T-helper 1 cell treated with Interleukin-12 subunit alpha and Interleukin-12 subunit beta and Interleukin-4 antibody, amounts not matched to agents 30 ng/mL and 1 ng/mL, for 36 hours (primary cell): Measurements from ENCODE around the gene ZDHHC3. TPM values are rescaled to one million over a fixed set of nuclear protein-coding genes. Genes with fewer than 3 reads are reported as not detected.
"Not testable (repeated sequence)": the region's sequence is repeated elsewhere in the genome, so short reads cannot be mapped to it uniquely, and the experiment has no call there.

Experiments used
- intact Hi-C: fragments of 100-400 bp; cut with micrococcal nuclease; formaldehyde crosslinking; loops from one replicate; pipeline ENCODE4 v1.15.1; 2024
- total RNA-seq: library from RNA; stranded (reverse); gene quantifications from 2 replicates; pipeline ENCODE4 v1.2.3, GENCODE V29; 2022

The ZDHHC3 gene
- total RNA-seq, 1 donor from 2014 or later = 49.9 TPM

GRCh38 chr3:44966795-44967278 lies 9.1 kb downstream of the ZDHHC3 start:
- intact Hi-C loops = no loop called here

- intact Hi-C loops = no loop called here
Observed at GRCh38 chr3:44965165-44965564, 10.8 kb downstream of the ZDHHC3 start.

- intact Hi-C loops = no loop called here
Observed at GRCh38 chr3:44963571-44964325, 12.2 kb downstream of the ZDHHC3 start.

- intact Hi-C loops = no loop called here
Observed at GRCh38 chr3:44962621-44963393, 13.2 kb downstream of the ZDHHC3 start.

- intact Hi-C loops = no loop called here
Observed at GRCh38 chr3:44961888-44962287, 14.1 kb downstream of the ZDHHC3 start.

GRCh38 chr3:44960387-44961026 lies 15.5 kb downstream of the ZDHHC3 start:
- intact Hi-C loops = no loop called here

- intact Hi-C loops = no loop called here
Observed at GRCh38 chr3:44958386-44958785, 17.6 kb downstream of the ZDHHC3 start.

GRCh38 chr3:44957986-44958385 lies 18.0 kb downstream of the ZDHHC3 start:
- intact Hi-C loops = no loop called here

- intact Hi-C loops = no loop called here
Observed at GRCh38 chr3:44955917-44956316, 20.1 kb downstream of the ZDHHC3 start.

- intact Hi-C loops = no loop called here
Observed at GRCh38 chr3:44954962-44955361, 21.0 kb downstream of the ZDHHC3 start.

GRCh38 chr3:44954304-44954703 lies 21.7 kb downstream of the ZDHHC3 start:
- intact Hi-C loops = no loop called here

GRCh38 chr3:44952689-44953088 lies 23.3 kb downstream of the ZDHHC3 start:
- intact Hi-C loops = no loop called here

GRCh38 chr3:44950275-44950734 lies 25.7 kb downstream of the ZDHHC3 start:
- intact Hi-C loops = no loop called here

GRCh38 chr3:44949770-44950169 lies 26.2 kb downstream of the ZDHHC3 start:
- intact Hi-C loops = not testable (repeated sequence)

- intact Hi-C loops = no loop called here
Observed at GRCh38 chr3:44948239-44948638, 27.7 kb downstream of the ZDHHC3 start.

- intact Hi-C loops = no loop called here
Observed at GRCh38 chr3:44942202-44942921, 33.6 kb downstream of the ZDHHC3 start.

GRCh38 chr3:44939581-44940036 lies 36.4 kb downstream of the ZDHHC3 start:
- intact Hi-C loops = no loop called here

- intact Hi-C loops = no loop called here
Observed at GRCh38 chr3:44932986-44933944, 42.7 kb downstream of the ZDHHC3 start.

- intact Hi-C loops = no loop called here
Observed at GRCh38 chr3:44932271-44932670, 43.7 kb downstream of the ZDHHC3 start.

- intact Hi-C loops = no loop called here
Observed at GRCh38 chr3:44931791-44932190, 44.2 kb downstream of the ZDHHC3 start.
